ENCODE data around the gene ZC3H8. TPM values are rescaled to one million over a fixed set of nuclear protein-coding genes. Genes with fewer than 3 reads are reported as not detected.
"Not testable (repeated sequence)": the region's sequence is repeated elsewhere in the genome, so short reads cannot be mapped to it uniquely, and the experiment has no call there.

ZC3H8 gene
- total RNA-seq, 1 donor from 2014 or later = 9.4 TPM

GRCh38 chr2:112259509-112260294, 4.9 kb upstream of the ZC3H8 start:
- ATAC-seq = peak; percentile 60

GRCh38 chr2:112257575-112257974, 2.7 kb upstream of the ZC3H8 start:
- ATAC-seq = peak; percentile 27

- no peak for ATAC-seq
Measured at GRCh38 chr2:112256654-112257053, 1.8 kb upstream of the ZC3H8 start.

- no peak for ATAC-seq
Measured at GRCh38 chr2:112255875-112256274, 1.0 kb upstream of the ZC3H8 start.

DNA sequence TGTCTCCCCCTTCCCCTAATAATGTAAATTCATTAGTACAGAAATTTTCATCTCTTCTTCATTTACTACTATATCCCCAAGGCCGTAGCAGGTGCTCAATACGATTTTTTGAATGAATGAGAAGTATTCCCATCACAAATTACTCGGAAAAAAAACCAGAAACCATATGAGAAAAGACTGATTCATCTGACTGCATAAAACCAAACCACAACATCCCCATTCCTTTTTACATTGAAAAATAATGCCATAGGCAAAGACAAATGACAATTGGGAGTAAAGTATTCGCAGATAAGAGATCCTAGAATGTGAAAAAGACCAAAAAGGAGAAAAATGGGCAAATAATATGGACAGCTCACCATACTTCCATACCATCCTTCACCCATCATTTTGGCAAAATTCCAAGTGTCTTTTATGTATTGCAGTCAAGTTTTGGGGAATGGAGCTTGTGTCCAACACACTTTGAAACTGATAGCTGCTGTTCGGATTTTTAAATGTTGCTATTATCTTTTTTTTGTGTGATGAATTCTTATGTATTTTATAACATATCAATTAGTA, 1.5 kb downstream of the ZC3H8 start:
- no peak for ATAC-seq

GRCh38 chr2:112251271-112251670, 3.6 kb downstream of the ZC3H8 start:
- ATAC-seq = no peak

- ATAC-seq = no peak
Measured at GRCh38 chr2:112244854-112245253, 10.0 kb downstream of the ZC3H8 start.

GRCh38 chr2:112243233-112243632, 11.6 kb downstream of the ZC3H8 start:
- no peak for ATAC-seq

DNA sequence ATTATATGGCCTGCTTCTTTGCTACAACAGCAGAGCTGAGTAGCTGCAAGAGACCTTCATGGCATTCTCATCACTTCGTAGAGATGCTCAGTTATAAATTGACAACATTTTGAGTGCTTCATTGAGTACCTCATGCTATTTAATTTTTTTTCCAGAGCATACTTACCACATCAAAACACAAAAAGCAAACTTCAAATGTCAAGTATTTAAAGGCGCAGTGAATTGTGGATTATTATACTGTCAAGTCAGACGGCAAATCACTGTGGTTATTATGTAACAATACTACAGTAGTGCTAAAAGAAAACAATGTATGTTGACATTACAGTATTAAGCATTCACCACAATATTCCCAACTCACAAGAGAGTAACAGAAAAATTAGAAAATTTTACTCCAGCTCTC, 12.5 kb downstream of the ZC3H8 start:
- no peak for ATAC-seq

- no peak for ATAC-seq
Measured at GRCh38 chr2:112239862-112240261, 15.0 kb downstream of the ZC3H8 start.

GRCh38 chr2:112230371-112230770, 24.5 kb downstream of the ZC3H8 start:
- no peak for ATAC-seq

DNA sequence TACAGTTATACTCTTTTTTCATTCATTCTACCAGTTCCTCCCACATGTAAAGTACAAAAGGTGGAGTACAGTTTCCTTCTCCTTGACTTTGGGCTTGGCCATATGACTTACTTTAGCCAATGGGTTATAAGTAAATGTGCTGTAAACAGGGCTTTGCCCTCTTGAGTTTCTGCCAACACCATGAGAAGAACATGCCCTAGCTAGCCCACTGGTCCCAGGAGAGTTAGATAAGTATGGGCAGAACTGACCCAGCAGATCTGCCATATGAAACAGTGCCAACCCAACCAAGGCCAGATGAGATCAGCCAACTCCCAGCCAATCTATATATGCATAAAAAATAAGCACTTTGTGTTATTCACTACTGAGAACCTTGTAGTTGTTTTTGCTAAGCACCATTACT, 25.5 kb downstream of the ZC3H8 start:
- peak; percentile 99 for ATAC-seq

GRCh38 chr2:112220831-112221230, 34.0 kb downstream of the ZC3H8 start:
- no peak for ATAC-seq

DNA sequence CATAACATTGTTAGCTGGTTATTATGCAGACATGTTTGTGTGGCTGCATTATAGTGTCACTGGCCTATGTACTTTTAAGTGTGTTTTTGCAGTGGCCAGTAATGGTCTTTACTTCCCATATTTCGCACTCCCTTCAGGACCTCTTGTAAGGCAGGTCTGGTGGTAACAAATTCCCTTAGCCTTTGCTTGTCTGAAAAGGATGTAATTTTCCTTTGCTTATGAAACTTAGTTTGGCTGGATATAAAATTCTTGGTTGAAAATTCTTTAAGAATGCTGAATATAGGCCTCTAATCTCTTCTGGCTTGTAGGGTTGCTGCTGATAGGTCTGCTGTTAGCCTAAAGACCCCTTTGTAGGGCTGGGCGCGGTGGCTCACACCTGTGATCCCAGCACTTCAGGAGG, 34.7 kb downstream of the ZC3H8 start:
- ATAC-seq = no peak

DNA sequence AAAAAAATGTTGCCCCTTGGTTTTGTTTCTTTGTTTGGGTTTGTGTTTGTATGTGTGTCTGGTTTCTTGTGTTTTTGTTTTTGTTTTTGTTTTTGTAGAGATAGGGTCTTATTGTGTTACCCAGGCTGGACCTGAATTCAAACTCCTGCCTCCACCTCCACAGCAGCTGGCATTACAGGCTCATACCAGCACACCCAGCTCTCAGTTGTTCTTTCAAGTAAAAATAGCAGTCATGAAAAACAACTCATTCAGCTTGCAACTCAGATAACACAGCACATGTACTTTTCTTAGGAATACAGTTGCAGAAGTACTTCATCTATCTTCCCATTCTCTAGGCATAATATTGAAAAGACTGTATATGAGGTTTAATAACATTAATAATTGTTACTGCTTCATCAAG, 37.0 kb downstream of the ZC3H8 start:
- ATAC-seq = no peak

DNA sequence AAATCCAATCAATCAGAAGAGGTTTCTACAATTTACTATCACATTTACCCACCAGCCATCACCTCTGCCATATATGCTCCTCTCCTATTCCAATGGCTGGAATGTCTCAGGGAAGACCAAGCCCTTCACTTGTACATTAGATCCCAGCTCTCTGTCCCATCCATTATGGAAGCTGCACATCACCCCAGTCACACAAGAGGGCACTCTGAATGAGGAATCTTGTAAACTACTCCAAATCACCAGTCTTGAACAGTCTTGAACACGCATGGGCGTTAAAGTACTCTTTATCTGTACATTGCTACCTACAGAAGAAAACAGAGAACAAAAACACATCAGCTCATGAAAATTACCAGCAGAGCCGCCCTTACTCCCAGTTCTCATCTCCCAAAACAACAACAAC, 38.7 kb downstream of the ZC3H8 start:
- ATAC-seq = no peak

- not testable (repeated sequence) for ATAC-seq
Measured at GRCh38 chr2:112207905-112208304, 46.9 kb downstream of the ZC3H8 start.

GRCh38 chr2:112204411-112204810, 50.4 kb downstream of the ZC3H8 start:
- ATAC-seq = no peak

DNA sequence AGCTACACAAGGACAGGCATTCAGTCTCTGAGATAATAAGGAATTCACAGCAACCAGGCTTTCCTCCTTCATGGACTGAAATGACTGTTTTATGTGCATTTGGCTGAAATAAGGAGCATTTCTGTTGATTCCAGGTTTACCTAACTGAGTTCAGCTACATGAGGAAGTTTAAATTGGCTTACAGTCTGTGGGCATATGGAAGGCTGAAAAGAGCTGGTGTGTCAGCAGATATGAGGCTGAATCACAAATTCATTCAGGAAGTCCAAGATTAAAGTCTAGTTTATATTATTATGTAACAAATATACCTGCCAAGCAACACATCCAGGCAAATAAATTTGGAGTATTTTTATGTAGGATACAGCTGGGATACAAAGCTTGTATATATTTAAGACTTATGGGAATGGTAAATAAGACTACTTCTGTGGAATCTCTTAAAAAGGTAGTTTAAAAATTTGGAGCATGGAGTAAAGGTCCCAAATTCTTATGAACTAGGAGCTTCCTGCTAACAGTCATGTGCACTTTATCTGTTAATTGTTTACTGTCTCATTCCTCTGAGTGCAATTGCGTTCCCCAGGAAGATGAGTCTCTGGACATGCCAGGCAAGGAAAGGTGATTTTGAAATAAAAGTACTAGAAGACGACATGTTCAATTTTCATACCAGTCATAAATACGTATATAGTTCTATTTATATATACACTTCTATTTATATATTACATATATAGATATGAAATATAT, 53.0 kb downstream of the ZC3H8 start:
- ATAC-seq = peak; percentile 71

DNA sequence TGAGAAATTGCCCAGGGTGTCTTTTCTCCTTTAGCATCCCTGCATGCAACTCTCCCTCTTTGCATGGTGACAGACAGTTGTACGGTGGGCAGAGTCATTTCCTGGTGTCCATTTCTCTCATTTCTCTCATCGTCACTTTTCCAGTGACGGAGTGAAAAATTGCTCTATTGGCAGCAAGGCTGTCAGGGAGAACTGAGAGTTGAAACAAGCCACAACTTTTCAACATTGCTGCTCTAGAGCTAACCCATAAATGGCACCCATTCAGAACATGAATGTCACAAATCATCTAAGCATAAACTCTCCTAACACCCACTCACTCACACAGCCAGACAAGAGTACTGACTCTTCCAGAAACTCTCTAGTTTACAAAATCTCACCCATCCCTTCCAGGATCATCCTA, 55.7 kb downstream of the ZC3H8 start:
- ATAC-seq = no peak

GRCh38 chr2:112198780-112199179, 56.1 kb downstream of the ZC3H8 start:
- peak; percentile 86 for ATAC-seq

DNA sequence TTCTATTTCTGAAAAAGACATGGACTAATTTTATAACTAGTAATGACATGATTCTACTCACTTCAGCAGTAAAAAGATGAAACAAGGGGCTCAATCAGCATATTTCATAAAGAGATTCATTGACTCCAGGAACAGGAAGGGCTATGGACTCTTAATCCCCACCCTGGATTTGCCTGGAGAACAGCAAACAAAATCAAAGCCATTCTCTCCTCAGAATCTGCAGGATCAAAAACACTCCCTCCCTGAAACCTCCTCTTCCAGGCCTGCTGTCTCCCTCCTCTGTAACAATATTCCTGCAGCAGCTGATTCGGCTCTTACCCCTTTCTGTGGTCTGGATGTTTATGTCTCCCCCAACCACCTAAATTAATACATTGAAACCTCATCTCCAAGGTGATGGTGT, 57.0 kb downstream of the ZC3H8 start:
- no peak for ATAC-seq

DNA sequence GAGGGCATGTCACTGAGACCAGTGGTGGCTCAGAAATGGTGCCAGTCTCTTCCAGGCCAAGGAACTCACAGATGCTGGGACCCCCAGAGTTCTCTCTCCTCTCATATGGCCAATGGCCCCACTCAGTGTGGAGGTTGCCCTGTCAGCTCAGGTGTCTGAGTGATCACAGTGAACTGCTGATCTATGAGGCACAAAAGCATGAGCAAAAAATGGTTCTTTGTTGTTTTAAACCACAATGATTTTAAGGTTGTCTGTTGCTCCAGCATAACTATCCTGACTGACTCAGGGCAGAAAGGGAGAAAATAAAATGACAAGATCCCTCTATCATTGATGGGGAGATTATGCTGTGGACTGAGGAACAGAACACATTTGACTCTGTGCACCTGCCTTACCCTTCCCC, 58.9 kb downstream of the ZC3H8 start:
- ATAC-seq = no peak
